Suppressor macrophage treated with lipopolysaccharide for 4 hours (primary cell): ENCODE results near the gene CABP7.

Source experiments
- DNase-seq: peaks from one replicate; pipeline ENCODE4 v3.0.0-alpha.2; 2020

The CABP7 gene

GRCh38 chr22:29780748-29781676 is 61.2 kb downstream of the CABP7 start:
- no peak for DNase-seq
